GM21576 (cell line): Measurements from ENCODE around the gene CCDC93.
"Not testable (repeated sequence)": the region's sequence is repeated elsewhere in the genome, so short reads cannot be mapped to it uniquely, and the experiment has no call there.

Experiments
- ATAC-seq: cut with Tn5 transposase; IDR thresholded peaks from one replicate; pipeline ENCODE4 v1.9.1; 2021; ENCODE audit warnings: mild to moderate bottlenecking, moderate library complexity; ENCODE audit not compliant: unreplicated experiment

Gene CCDC93

GRCh38 chr2:118046634-118047210 lies 32.9 kb upstream of the CCDC93 start:
- no peak for ATAC-seq

GRCh38 chr2:118045286-118045685 lies 31.4 kb upstream of the CCDC93 start:
- ATAC-seq, result no peak

- ATAC-seq, result no peak
These were observed 31.0 kb upstream of the CCDC93 start for GRCh38 chr2:118044854-118045253.

- no peak for ATAC-seq
These were observed 30.3 kb upstream of the CCDC93 start for GRCh38 chr2:118044103-118044716.

GRCh38 chr2:118040891-118041290 lies 27.0 kb upstream of the CCDC93 start:
- no peak for ATAC-seq

GRCh38 chr2:118032169-118033013 lies 18.5 kb upstream of the CCDC93 start:
- ATAC-seq, result no peak

GRCh38 chr2:118031566-118031965 lies 17.7 kb upstream of the CCDC93 start:
- no peak for ATAC-seq

- ATAC-seq, result no peak
These were observed 15.2 kb upstream of the CCDC93 start for GRCh38 chr2:118029025-118029424.

- ATAC-seq, result no peak
These were observed 7.5 kb upstream of the CCDC93 start for GRCh38 chr2:118021356-118021755.

GRCh38 chr2:118019821-118020220 lies 6.0 kb upstream of the CCDC93 start:
- no peak for ATAC-seq

GRCh38 chr2:118016911-118017310 lies 3.0 kb upstream of the CCDC93 start:
- ATAC-seq, result no peak

- not testable (repeated sequence) for ATAC-seq
These were observed 1.9 kb upstream of the CCDC93 start for GRCh38 chr2:118015761-118016160.

GRCh38 chr2:118014492-118014824 lies 588 bp upstream of the CCDC93 start:
- ATAC-seq, result no peak

- peak; percentile 37 for ATAC-seq
These were observed 598 bp downstream of the CCDC93 start for GRCh38 chr2:118013221-118013723.

GRCh38 chr2:118012778-118013177 lies 1.1 kb downstream of the CCDC93 start:
- no peak for ATAC-seq

GRCh38 chr2:118010473-118010872 lies 3.4 kb downstream of the CCDC93 start:
- ATAC-seq, result no peak

GRCh38 chr2:118006861-118007260 lies 7.0 kb downstream of the CCDC93 start:
- ATAC-seq, result no peak

GRCh38 chr2:118006326-118006725 lies 7.5 kb downstream of the CCDC93 start:
- no peak for ATAC-seq

- peak; percentile 97 for ATAC-seq
These were observed 10.5 kb downstream of the CCDC93 start for GRCh38 chr2:118003396-118003824.

- no peak for ATAC-seq
These were observed 13.8 kb downstream of the CCDC93 start for GRCh38 chr2:118000041-118000440.

- no peak for ATAC-seq
These were observed 15.9 kb downstream of the CCDC93 start for GRCh38 chr2:117997872-117998454.

- ATAC-seq, result no peak
These were observed 17.3 kb downstream of the CCDC93 start for GRCh38 chr2:117996525-117996924.
